ENCODE results near the gene AGMO.

GRCh38 chr7:15505761-15506160, 56.1 kb downstream of the AGMO start:
- no peak for TF ChIP-seq EZH2 (IDR thresholded peaks at IDR 0.05; ENCODE audit: borderline replicate concordance, insufficient read depth, low read depth, low read length, poor library complexity, severe bottlenecking)
- TF ChIP-seq CTCF (IDR thresholded peaks at IDR 0.05), result no peak

Measured in B cell (primary cell).